ENCODE measurements around the gene EIF4B. TPM values are rescaled to one million over a fixed set of nuclear protein-coding genes. Genes with fewer than 3 reads are reported as not detected.

Gene EIF4B
- total RNA-seq, 1 experiment from 2014 or later = 351 TPM

DNA sequence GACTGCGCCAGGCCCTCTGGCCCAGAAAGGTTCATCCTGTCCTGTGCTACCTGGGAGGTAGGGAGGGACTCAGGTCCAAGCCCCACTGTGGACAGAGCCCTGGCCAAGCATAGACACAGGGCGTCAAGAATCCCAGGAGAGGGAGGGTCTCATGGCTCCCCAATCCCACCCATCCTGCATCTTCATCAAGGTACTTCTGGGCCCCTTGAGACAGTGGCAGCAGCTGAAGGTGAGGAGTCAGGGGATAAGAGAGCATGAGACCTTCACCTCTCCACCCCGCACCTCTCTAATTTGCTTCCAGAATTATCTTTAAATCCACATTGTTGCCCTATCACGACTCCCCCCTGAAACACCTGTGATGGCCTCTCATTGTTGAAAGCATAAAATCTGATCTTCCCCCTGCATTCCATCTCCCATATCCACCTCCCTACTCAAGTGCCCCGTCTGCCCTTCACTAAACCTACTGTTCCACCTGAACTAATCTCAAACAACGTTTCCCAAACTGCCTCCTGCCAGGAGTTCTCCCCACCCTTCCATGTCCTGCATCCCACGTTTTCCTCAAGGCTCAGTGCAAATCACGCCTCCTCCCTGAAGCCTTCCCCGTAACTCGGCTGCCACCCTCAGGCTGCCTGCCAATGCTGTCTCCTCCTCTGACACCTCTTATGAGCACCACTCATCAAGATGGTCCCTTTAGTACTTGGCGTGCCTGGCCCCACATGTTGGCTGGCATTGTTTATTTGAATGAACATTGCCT is 30.3 kb upstream of the EIF4B start:
- CTCF ChIA-PET = no interaction called here
- BruUV-seq (replicated peaks) = no TSS peak
- no peaks in the 10 kb centered on the region for H3K9me3 ChIP-seq (ENCODE audit: control insufficient read depth, insufficient read depth, low read depth, low read length)
- in situ Hi-C loops (cut with HindIII; ENCODE audit: low pct_unique_long_range_greater_than_20kb, low sequenced_read_pairs) = loop anchor here (25.0 kb wide), 1 partner anchor 89 kb away; no protein-coding TSS in a partner anchor
- DNase-seq (ENCODE audit: low read depth, low spot score) (no peak), ATAC-seq (peak; percentile 74)
- H3K4me1 ChIP-seq (ENCODE audit: control insufficient read depth, insufficient read depth, low read length) = peaks cover 55% of the 10 kb centered on the region
- intact Hi-C loops (cut with micrococcal nuclease; ENCODE audit: unreplicated experiment) = no loop called here
- POLR2A ChIA-PET = no interaction called here
- no peaks in the 10 kb centered on the region for H3K27me3 ChIP-seq (ENCODE audit: control insufficient read depth, insufficient read depth, low read length)
- peak overlapping the region; percentile 87 for H3K27ac ChIP-seq (ENCODE audit: low read length)
- H3K4me3 ChIP-seq (ENCODE audit: low read depth in 2 of 2, low read length in 2 of 2) = no peak overlapping the region
- H3K36me3 ChIP-seq (ENCODE audit: control insufficient read depth, insufficient read depth, low read length) = no peaks in the 10 kb centered on the region
- TF ChIP-seq TCF7L2 (IDR thresholded peaks at IDR 0.05; ENCODE audit: low read depth, low read length) (no peak), POLR2AphosphoS5 (IDR thresholded peaks at IDR 0.05; ENCODE audit: low read depth, low read length) (no peak), CTCF (IDR thresholded peaks at IDR 0.05) (no peak; the same call in 1 of the 2 replicates), SIN3A (IDR thresholded peaks at IDR 0.05; ENCODE audit: borderline replicate concordance, insufficient read depth, low read depth, low read length) (no peak)
- TF ChIP-seq, protein P1, sequence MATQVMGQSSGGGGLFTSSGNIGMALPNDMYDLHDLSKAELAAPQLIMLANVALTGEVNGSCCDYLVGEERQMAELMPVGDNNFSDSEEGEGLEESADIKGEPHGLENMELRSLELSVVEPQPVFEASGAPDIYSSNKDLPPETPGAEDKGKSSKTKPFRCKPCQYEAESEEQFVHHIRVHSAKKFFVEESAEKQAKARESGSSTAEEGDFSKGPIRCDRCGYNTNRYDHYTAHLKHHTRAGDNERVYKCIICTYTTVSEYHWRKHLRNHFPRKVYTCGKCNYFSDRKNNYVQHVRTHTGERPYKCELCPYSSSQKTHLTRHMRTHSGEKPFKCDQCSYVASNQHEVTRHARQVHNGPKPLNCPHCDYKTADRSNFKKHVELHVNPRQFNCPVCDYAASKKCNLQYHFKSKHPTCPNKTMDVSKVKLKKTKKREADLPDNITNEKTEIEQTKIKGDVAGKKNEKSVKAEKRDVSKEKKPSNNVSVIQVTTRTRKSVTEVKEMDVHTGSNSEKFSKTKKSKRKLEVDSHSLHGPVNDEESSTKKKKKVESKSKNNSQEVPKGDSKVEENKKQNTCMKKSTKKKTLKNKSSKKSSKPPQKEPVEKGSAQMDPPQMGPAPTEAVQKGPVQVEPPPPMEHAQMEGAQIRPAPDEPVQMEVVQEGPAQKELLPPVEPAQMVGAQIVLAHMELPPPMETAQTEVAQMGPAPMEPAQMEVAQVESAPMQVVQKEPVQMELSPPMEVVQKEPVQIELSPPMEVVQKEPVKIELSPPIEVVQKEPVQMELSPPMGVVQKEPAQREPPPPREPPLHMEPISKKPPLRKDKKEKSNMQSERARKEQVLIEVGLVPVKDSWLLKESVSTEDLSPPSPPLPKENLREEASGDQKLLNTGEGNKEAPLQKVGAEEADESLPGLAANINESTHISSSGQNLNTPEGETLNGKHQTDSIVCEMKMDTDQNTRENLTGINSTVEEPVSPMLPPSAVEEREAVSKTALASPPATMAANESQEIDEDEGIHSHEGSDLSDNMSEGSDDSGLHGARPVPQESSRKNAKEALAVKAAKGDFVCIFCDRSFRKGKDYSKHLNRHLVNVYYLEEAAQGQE (IDR thresholded peaks at IDR 0.05; ENCODE audit: insufficient read depth in 1 of 2, low read depth in 2 of 2, low read length in 1 of 2) = no peak

DNA sequence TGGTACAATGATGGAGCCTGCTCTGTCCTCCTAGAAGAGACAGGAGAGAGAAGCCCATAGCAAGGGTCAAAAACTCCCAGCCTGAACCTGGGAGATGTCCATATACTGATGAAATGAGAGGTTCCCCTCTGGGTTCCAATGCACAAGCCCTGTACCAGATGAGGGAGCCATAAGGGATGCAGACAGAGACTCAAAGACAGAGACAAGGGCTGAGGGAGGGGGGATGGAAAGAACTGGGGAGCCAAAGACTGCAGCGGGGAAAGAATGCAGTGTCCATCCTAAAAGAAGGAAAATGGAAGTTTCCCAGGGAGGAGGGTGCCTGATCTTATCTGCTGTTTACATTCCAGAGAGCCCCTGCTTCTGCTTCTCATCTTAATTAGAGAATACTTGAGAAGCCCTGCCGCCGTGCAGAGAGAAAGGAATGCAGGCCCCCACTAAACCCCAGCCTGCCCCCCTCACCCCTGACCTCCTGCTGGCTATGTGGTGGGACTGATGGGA is 29.6 kb upstream of the EIF4B start:
- Histone ChIP-seq H3K4me3 (ENCODE audit: low read depth in 2 of 2, low read length in 2 of 2) (no peak overlapping the region), H3K36me3 (ENCODE audit: control insufficient read depth, insufficient read depth, low read length) (no peaks in the 10 kb centered on the region), H3K27ac (ENCODE audit: low read length) (peak overlapping the region; percentile 87), H3K4me1 (ENCODE audit: control insufficient read depth, insufficient read depth, low read length) (peaks cover 51% of the 10 kb centered on the region), H3K27me3 (ENCODE audit: control insufficient read depth, insufficient read depth, low read length) (no peaks in the 10 kb centered on the region), H3K9me3 (ENCODE audit: control insufficient read depth, insufficient read depth, low read depth, low read length) (no peaks in the 10 kb centered on the region)
- ChIA-PET POLR2A (no interaction called here), CTCF (interaction anchor here (1.3 to 1.5 kb wide), 2 partner anchors 25 to 91 kb away, joined by 10 to 11 read pairs; no protein-coding TSS in a partner anchor)
- DNase-seq (ENCODE audit: low read depth, low spot score) (no peak), ATAC-seq (peak; percentile 11; the same call in 1 of the 2 replicates)
- intact Hi-C loops (cut with micrococcal nuclease; ENCODE audit: unreplicated experiment) (no loop called here), in situ Hi-C loops (cut with HindIII; ENCODE audit: low pct_unique_long_range_greater_than_20kb, low sequenced_read_pairs) (loop anchor here (25.0 kb wide), 1 partner anchor 89 kb away; no protein-coding TSS in a partner anchor)
- peak; percentile 40; the same call in 1 of the 2 replicates for TF ChIP-seq TCF7L2 (IDR thresholded peaks at IDR 0.05; ENCODE audit: low read depth, low read length)
- TF ChIP-seq SIN3A (IDR thresholded peaks at IDR 0.05; ENCODE audit: borderline replicate concordance, insufficient read depth, low read depth, low read length) = no peak
- peak; percentile 46 for TF ChIP-seq CTCF (IDR thresholded peaks at IDR 0.05)
- TF ChIP-seq, protein P1 (IDR thresholded peaks at IDR 0.05; ENCODE audit: insufficient read depth in 1 of 2, low read depth in 2 of 2, low read length in 1 of 2) = no peak
- BruUV-seq (replicated peaks) = no TSS peak
